ENCODE data around the gene PLEKHA3.

The PLEKHA3 gene

GRCh38 chr2:178499640-178500039, 19.4 kb downstream of the PLEKHA3 start:
- no peaks in the 10 kb centered on the region for H3K9me3 ChIP-seq
- no peak for DNase-seq
- no peaks in the 10 kb centered on the region for H3K27me3 ChIP-seq
- H3K4me3 ChIP-seq (ENCODE audit: low read depth, low read length): no peak overlapping the region
- no peaks in the 10 kb centered on the region for H3K36me3 ChIP-seq
- no peak for TF ChIP-seq CTCF (IDR thresholded peaks at IDR 0.05; ENCODE audit: low read depth, low read length)
- no peaks in the 10 kb centered on the region for H3K4me1 ChIP-seq

GRCh38 chr2:178502751-178503150, 22.5 kb downstream of the PLEKHA3 start:
- Histone ChIP-seq H3K4me1 (no peaks in the 10 kb centered on the region), H3K36me3 (no peaks in the 10 kb centered on the region), H3K9me3 (no peaks in the 10 kb centered on the region), H3K27me3 (no peaks in the 10 kb centered on the region), H3K4me3 (ENCODE audit: low read depth, low read length) (no peak overlapping the region)
- DNase-seq: no peak
- TF ChIP-seq CTCF (IDR thresholded peaks at IDR 0.05; ENCODE audit: low read depth, low read length): no peak

- no peak overlapping the region for H3K4me3 ChIP-seq (ENCODE audit: low read depth, low read length)
- no peaks in the 10 kb centered on the region for H3K27me3 ChIP-seq
- TF ChIP-seq CTCF (IDR thresholded peaks at IDR 0.05; ENCODE audit: low read depth, low read length): no peak
- H3K4me1 ChIP-seq: no peaks in the 10 kb centered on the region
- H3K9me3 ChIP-seq: no peaks in the 10 kb centered on the region
- DNase-seq: no peak
- H3K36me3 ChIP-seq: no peaks in the 10 kb centered on the region
These were observed 25.8 kb downstream of the PLEKHA3 start for GRCh38 chr2:178506101-178506500.

GRCh38 chr2:178506524-178506923, 26.3 kb downstream of the PLEKHA3 start:
- no peak for TF ChIP-seq CTCF (IDR thresholded peaks at IDR 0.05; ENCODE audit: low read depth, low read length)
- no peak for DNase-seq
- H3K4me3 ChIP-seq (ENCODE audit: low read depth, low read length): no peak overlapping the region
- no peaks in the 10 kb centered on the region for H3K36me3 ChIP-seq
- no peaks in the 10 kb centered on the region for H3K27me3 ChIP-seq
- H3K9me3 ChIP-seq: no peaks in the 10 kb centered on the region
- H3K4me1 ChIP-seq: no peaks in the 10 kb centered on the region

GRCh38 chr2:178506949-178507348, 26.7 kb downstream of the PLEKHA3 start:
- no peaks in the 10 kb centered on the region for H3K36me3 ChIP-seq
- no peak for TF ChIP-seq CTCF (IDR thresholded peaks at IDR 0.05; ENCODE audit: low read depth, low read length)

GRCh38 chr2:178508646-178509045, 28.4 kb downstream of the PLEKHA3 start:
- Histone ChIP-seq H3K4me3 (ENCODE audit: low read depth, low read length) (no peak overlapping the region), H3K27me3 (no peaks in the 10 kb centered on the region), H3K9me3 (no peaks in the 10 kb centered on the region), H3K4me1 (no peaks in the 10 kb centered on the region), H3K36me3 (no peaks in the 10 kb centered on the region)
- no peak for TF ChIP-seq CTCF (IDR thresholded peaks at IDR 0.05; ENCODE audit: low read depth, low read length)
- DNase-seq: no peak

More at GRCh38 chr2:178506949-178507348, 26.7 kb downstream of the PLEKHA3 start:
- Histone ChIP-seq H3K27me3 (no peaks in the 10 kb centered on the region), H3K4me3 (ENCODE audit: low read depth, low read length) (no peak overlapping the region), H3K4me1 (no peaks in the 10 kb centered on the region), H3K9me3 (no peaks in the 10 kb centered on the region)
- DNase-seq: no peak
